HepG2 (cell line): Measurements from ENCODE around the gene ABCC1. TPM values are rescaled to one million over a fixed set of nuclear protein-coding genes. Genes with fewer than 3 reads are reported as not detected.
A peak's percentile ranks its signal among the peaks of the same experiment; 100 is the strongest.

Source experiments
- CC2D1A ChIP-seq: sonication (generic); formaldehyde crosslinking; IDR thresholded peaks from 2 replicates; pipeline ENCODE4 v1.8.1; 2023; ENCODE audit warnings: mild to moderate bottlenecking, missing genetic modification reagents
- CENPX ChIP-seq: sonication (generic); formaldehyde crosslinking; IDR thresholded peaks from 2 replicates; pipeline ENCODE4 v1.9.0; 2021; ENCODE audit warnings: mild to moderate bottlenecking, missing genetic modification reagents, moderate library complexity
- E2F2 ChIP-seq: sonication (generic); formaldehyde crosslinking; IDR thresholded peaks from 2 replicates; pipeline ENCODE4 v1.4.0; 2020; ENCODE audit warnings: missing genetic modification reagents, borderline replicate concordance
- EEA1 ChIP-seq: sonication (generic); formaldehyde crosslinking; IDR thresholded peaks from 2 replicates; pipeline ENCODE4 v1.5.1; 2020; ENCODE audit warnings: mild to moderate bottlenecking, missing genetic modification reagents, borderline replicate concordance
- EHMT2 ChIP-seq: fragments of 200-600 bp; sonication (generic); IDR thresholded peaks from 2 replicates; pipeline ENCODE4 v1.7.0; 2017; ENCODE audit warnings: antibody characterized with exemption, low read depth, low read length, borderline replicate concordance
- LCORL ChIP-seq, 2 experiments: fragments of 450-650 bp in 1 of 2; sonication (generic) in 1 of 2; formaldehyde crosslinking in 1 of 2; IDR thresholded peaks; 2 replicates each; pipeline versions ENCODE4 v1.5.0 to v1.6.1; 2017 to 2020; ENCODE audit warnings: antibody characterized with exemption in 1 of 2, missing genetic modification reagents in 1 of 2
- NFKB2 ChIP-seq: sonication (generic); formaldehyde crosslinking; IDR thresholded peaks from 2 replicates; pipeline ENCODE4 v1.4.0; 2020; ENCODE audit warnings: missing genetic modification reagents, borderline replicate concordance
- SRF ChIP-seq: IDR thresholded peaks from 2 replicates; pipeline ENCODE4 v1.6.1; 2011; ENCODE audit warnings: mild to moderate bottlenecking, low read depth, low read length, moderate library complexity
- THAP7 ChIP-seq: sonication (generic); formaldehyde crosslinking; IDR thresholded peaks from 2 replicates; pipeline ENCODE4 v1.8.1; 2023; ENCODE audit warnings: mild to moderate bottlenecking, missing genetic modification reagents
- ZNF607 ChIP-seq: sonication (generic); formaldehyde crosslinking; IDR thresholded peaks from 2 replicates; pipeline ENCODE4 v1.5.1; 2020; ENCODE audit warnings: missing genetic modification reagents, mild to moderate bottlenecking, borderline replicate concordance
- ZNF629 ChIP-seq: sonication (generic); formaldehyde crosslinking; conservative IDR thresholded peaks from 2 replicates; pipeline ENCODE4 v1.5.0; 2020; ENCODE audit warnings: missing genetic modification reagents
- ZNF674 ChIP-seq: sonication (generic); formaldehyde crosslinking; IDR thresholded peaks from 2 replicates; pipeline ENCODE4 v1.5.0; 2020; ENCODE audit warnings: low read depth, mild to moderate bottlenecking, missing genetic modification reagents
- ZSCAN25 ChIP-seq: sonication (generic); formaldehyde crosslinking; IDR thresholded peaks from 2 replicates; pipeline ENCODE4 v1.8.0; 2022; ENCODE audit warnings: mild to moderate bottlenecking, missing genetic modification reagents
- polyA plus RNA-seq, 8 experiments: library from polyadenylated mRNA; depleted of rRNA in 3 of 8; stranded (reverse) in 7 of 8; unstranded in 1 of 8; fragments of >200 nt; fragmentation: Illumina TruSeq in 4 of 8; extraction: Trizol in 4 of 8; gene quantifications; 2 replicates each; pipeline versions ENCODE4 v1.2.1 to v1.2.3, GENCODE V29; 2011 to 2016; ENCODE audit warnings: low read depth in 4 of 8, missing spikeins in 1 of 8, mixed read lengths in 1 of 8; ENCODE audit not compliant: insufficient read depth in 1 of 8
- total RNA-seq, 5 experiments: library from RNA; depleted of rRNA; stranded (reverse); fragments of >200 nt; fragmentation: Illumina TruSeq; extraction: Trizol; gene quantifications; 2 replicates each; pipeline ENCODE4 v1.2.3, GENCODE V29; 2016; ENCODE audit warnings: low read depth in 1 of 5
- TF ChIP-seq, protein P1 (sequence below): sonication (generic); formaldehyde crosslinking; IDR thresholded peaks from 2 replicates; pipeline ENCODE4 v1.4.0; 2020; ENCODE audit warnings: missing genetic modification reagents
- TF ChIP-seq, protein P2 (sequence below): sonication (generic); formaldehyde crosslinking; IDR thresholded peaks from 2 replicates; pipeline ENCODE4 v1.5.0; 2020; ENCODE audit warnings: mild to moderate bottlenecking, missing genetic modification reagents, borderline replicate concordance

The ABCC1 gene
- total and polyA plus RNA-seq, 2 of the 13 experiments (the other 11 are each of a cell fraction or from before 2014, with no cell fraction given), result 13.0 to 30.6 TPM

GRCh38 chr16:16127469-16128116 lies 178.2 kb downstream of the ABCC1 start (continued):
- TF ChIP-seq E2F2 (no peak), ZSCAN25 (CRISPR knock-in tag) (no peak), CC2D1A (no peak), EHMT2 (no peak), LCORL (IDR thresholded peaks at IDR 0.05) (no peak), LCORL (CRISPR knock-in tag; IDR thresholded peaks at IDR 0.05) (no peak), ZNF607 (CRISPR knock-in tag) (no peak), ZNF629 (CRISPR knock-in tag) (peak; percentile 78), NFKB2 (CRISPR knock-in tag) (no peak), EEA1 (CRISPR knock-in tag) (no peak), THAP7 (CRISPR knock-in tag) (no peak), CENPX (no peak), ZNF674 (CRISPR knock-in tag) (no peak), SRF (no peak)
- TF ChIP-seq, protein P1, sequence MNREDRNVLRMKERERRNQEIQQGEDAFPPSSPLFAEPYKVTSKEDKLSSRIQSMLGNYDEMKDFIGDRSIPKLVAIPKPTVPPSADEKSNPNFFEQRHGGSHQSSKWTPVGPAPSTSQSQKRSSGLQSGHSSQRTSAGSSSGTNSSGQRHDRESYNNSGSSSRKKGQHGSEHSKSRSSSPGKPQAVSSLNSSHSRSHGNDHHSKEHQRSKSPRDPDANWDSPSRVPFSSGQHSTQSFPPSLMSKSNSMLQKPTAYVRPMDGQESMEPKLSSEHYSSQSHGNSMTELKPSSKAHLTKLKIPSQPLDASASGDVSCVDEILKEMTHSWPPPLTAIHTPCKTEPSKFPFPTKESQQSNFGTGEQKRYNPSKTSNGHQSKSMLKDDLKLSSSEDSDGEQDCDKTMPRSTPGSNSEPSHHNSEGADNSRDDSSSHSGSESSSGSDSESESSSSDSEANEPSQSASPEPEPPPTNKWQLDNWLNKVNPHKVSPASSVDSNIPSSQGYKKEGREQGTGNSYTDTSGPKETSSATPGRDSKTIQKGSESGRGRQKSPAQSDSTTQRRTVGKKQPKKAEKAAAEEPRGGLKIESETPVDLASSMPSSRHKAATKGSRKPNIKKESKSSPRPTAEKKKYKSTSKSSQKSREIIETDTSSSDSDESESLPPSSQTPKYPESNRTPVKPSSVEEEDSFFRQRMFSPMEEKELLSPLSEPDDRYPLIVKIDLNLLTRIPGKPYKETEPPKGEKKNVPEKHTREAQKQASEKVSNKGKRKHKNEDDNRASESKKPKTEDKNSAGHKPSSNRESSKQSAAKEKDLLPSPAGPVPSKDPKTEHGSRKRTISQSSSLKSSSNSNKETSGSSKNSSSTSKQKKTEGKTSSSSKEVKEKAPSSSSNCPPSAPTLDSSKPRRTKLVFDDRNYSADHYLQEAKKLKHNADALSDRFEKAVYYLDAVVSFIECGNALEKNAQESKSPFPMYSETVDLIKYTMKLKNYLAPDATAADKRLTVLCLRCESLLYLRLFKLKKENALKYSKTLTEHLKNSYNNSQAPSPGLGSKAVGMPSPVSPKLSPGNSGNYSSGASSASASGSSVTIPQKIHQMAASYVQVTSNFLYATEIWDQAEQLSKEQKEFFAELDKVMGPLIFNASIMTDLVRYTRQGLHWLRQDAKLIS, result no peak
- TF ChIP-seq, protein P2, sequence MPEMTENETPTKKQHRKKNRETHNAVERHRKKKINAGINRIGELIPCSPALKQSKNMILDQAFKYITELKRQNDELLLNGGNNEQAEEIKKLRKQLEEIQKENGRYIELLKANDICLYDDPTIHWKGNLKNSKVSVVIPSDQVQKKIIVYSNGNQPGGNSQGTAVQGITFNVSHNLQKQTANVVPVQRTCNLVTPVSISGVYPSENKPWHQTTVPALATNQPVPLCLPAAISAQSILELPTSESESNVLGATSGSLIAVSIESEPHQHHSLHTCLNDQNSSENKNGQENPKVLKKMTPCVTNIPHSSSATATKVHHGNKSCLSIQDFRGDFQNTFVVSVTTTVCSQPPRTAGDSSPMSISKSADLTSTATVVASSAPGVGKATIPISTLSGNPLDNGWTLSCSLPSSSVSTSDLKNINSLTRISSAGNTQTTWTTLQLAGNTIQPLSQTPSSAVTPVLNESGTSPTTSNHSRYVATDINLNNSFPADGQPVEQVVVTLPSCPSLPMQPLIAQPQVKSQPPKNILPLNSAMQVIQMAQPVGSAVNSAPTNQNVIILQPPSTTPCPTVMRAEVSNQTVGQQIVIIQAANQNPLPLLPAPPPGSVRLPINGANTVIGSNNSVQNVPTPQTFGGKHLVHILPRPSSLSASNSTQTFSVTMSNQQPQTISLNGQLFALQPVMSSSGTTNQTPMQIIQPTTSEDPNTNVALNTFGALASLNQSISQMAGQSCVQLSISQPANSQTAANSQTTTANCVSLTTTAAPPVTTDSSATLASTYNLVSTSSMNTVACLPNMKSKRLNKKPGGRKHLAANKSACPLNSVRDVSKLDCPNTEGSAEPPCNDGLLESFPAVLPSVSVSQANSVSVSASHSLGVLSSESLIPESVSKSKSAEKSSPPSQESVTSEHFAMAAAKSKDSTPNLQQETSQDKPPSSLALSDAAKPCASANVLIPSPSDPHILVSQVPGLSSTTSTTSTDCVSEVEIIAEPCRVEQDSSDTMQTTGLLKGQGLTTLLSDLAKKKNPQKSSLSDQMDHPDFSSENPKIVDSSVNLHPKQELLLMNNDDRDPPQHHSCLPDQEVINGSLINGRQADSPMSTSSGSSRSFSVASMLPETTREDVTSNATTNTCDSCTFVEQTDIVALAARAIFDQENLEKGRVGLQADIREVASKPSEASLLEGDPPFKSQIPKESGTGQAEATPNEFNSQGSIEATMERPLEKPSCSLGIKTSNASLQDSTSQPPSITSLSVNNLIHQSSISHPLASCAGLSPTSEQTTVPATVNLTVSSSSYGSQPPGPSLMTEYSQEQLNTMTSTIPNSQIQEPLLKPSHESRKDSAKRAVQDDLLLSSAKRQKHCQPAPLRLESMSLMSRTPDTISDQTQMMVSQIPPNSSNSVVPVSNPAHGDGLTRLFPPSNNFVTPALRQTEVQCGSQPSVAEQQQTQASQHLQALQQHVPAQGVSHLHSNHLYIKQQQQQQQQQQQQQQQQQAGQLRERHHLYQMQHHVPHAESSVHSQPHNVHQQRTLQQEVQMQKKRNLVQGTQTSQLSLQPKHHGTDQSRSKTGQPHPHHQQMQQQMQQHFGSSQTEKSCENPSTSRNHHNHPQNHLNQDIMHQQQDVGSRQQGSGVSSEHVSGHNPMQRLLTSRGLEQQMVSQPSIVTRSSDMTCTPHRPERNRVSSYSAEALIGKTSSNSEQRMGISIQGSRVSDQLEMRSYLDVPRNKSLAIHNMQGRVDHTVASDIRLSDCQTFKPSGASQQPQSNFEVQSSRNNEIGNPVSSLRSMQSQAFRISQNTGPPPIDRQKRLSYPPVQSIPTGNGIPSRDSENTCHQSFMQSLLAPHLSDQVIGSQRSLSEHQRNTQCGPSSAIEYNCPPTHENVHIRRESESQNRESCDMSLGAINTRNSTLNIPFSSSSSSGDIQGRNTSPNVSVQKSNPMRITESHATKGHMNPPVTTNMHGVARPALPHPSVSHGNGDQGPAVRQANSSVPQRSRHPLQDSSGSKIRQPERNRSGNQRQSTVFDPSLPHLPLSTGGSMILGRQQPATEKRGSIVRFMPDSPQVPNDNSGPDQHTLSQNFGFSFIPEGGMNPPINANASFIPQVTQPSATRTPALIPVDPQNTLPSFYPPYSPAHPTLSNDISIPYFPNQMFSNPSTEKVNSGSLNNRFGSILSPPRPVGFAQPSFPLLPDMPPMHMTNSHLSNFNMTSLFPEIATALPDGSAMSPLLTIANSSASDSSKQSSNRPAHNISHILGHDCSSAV (CRISPR knock-in tag), result no peak
